MM.1S (cell line): ENCODE measurements around the gene FIGNL2.

Source experiments
- CTCF ChIP-seq: fragments of 300-600 bp; sonication (generic); IDR thresholded peaks from 2 replicates; pipeline ENCODE4 v1.5.1; 2016; ENCODE audit warnings: antibody characterized with exemption, low read length, mixed read lengths
- EZH2 ChIP-seq: fragments of 300-600 bp; sonication (generic); optimal IDR thresholded peaks from 2 replicates; pipeline ENCODE3; 2017; ENCODE audit warnings: low read depth, mild to moderate bottlenecking, antibody characterized with exemption, low read length, mixed read lengths

- TF ChIP-seq CTCF (no peak), EZH2 (no peak)
Observed at GRCh38 chr12:51817027-51817953, 31.2 kb downstream of the FIGNL2 start.
